Measurements from ENCODE around the gene B4GALT4. TPM values are rescaled to one million over a fixed set of nuclear protein-coding genes. Genes with fewer than 3 reads are reported as not detected.
A peak's percentile ranks its signal among the peaks of the same experiment; 100 is the strongest.

B4GALT4 gene, protein sequence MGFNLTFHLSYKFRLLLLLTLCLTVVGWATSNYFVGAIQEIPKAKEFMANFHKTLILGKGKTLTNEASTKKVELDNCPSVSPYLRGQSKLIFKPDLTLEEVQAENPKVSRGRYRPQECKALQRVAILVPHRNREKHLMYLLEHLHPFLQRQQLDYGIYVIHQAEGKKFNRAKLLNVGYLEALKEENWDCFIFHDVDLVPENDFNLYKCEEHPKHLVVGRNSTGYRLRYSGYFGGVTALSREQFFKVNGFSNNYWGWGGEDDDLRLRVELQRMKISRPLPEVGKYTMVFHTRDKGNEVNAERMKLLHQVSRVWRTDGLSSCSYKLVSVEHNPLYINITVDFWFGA
- 23.4 TPM for polyA plus RNA-seq (2013, experiment 1 of 2)
- 23.4 TPM for polyA plus RNA-seq (2013, experiment 2 of 2)

DNA sequence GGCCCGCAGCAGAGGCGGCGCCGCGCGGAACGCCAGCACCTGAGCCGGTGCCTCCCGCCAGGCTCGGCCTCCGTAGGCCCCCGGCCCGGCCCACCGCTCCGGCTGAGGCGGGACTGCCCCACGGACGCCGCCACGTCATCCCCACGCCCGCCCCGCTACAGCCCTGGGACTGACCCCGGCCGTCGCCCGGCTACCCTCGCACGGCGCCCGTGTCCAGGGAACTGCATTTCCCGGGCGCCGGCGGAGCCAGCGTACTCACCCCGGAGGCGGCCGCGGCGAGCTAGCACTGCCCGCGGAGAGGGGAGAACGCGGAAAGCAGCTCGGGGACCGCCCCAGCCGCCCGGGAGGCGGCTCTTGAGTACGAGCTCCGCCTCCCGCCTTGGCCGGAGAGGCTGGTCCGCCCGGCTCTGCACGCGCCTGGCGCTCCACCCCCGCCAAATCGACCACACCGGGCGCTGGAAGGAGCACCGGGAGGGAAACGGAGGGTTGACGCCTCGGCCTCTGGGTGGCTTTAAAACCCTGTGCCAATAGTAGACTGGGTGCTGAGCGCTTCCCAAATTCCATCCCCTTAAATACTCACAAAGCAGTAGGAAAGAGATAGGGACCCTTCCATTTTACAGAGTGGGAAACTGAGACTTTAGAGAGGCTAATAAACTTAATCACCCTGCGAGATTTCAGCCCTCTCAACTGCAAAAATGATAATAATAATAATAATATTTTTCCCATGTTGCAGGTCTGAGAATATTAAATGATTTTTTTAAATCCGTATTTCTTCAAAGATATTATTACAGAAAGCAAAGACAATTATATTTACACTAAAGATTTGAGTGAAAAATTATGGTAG is at the start of gene B4GALT4:
TSS of gene B4GALT4 (minus strand) at position 288 of the 844 bp plus-strand sequence. CDS start 10,779 bp downstream, outside the sequence.
- Histone ChIP-seq H3K9me3 (replicated peaks in 1 of 2; ENCODE audit: control insufficient read depth in 2 of 2, insufficient read depth in 1 of 2, low read depth in 1 of 2, low read length in 2 of 2) (peaks cover 0 to 3% of the 10 kb centered on the region in 2 donors), H3K27ac (replicated peaks; ENCODE audit: low read length) (peak within 1 kb of the TSS; percentile 86), H2AFZ (ENCODE audit: low read length) (peak within 1 kb of the TSS; percentile 99), H3K23ac (ENCODE audit: low read depth, low read length, poor library complexity) (peak within 1 kb of the TSS; percentile 94), H3K36me3 (replicated peaks in 1 of 2; ENCODE audit: control insufficient read depth in 2 of 2, insufficient read depth in 2 of 2, low read length in 2 of 2) (peaks cover 5 to 11% of the 10 kb centered on the region in 2 donors), H3K18ac (ENCODE audit: low read length) (peak within 1 kb of the TSS; percentile 91), H4K91ac (ENCODE audit: low read depth, low read length, poor library complexity) (no peak within 1 kb of the TSS), H2AK5ac (ENCODE audit: low read depth, low read length) (no peak within 1 kb of the TSS), H2BK5ac (ENCODE audit: low read length) (peak within 1 kb of the TSS; percentile 62), H3K14ac (ENCODE audit: low read length) (no peak within 1 kb of the TSS), H3K79me1 (ENCODE audit: low read depth, low read length) (peaks cover 2% of the 10 kb centered on the region), H3K4me2 (ENCODE audit: insufficient read depth, low read length, poor library complexity, severe bottlenecking) (peak within 1 kb of the TSS; percentile 70), H3K27me3 (ENCODE audit: control insufficient read depth in 3 of 3, insufficient read depth in 3 of 3, low read depth in 1 of 3, low read length in 3 of 3) (peaks cover 0 to 1% (median 0%) of the 10 kb centered on the region in 3 experiments), H4K8ac (ENCODE audit: low read depth, low read length) (no peak within 1 kb of the TSS), H3K9ac (ENCODE audit: low read depth, low read length, poor library complexity) (peak within 1 kb of the TSS; percentile 78), H3K4ac (ENCODE audit: low read length) (no peak within 1 kb of the TSS), H3K4me3 (ENCODE audit: low read length in 2 of 2) (peak within 1 kb of the TSS; percentile 86 to 93), H2BK12ac (ENCODE audit: low read length) (no peak within 1 kb of the TSS), H2BK120ac (ENCODE audit: low read depth, low read length) (no peak within 1 kb of the TSS), H2BK15ac (ENCODE audit: low read length) (peak within 1 kb of the TSS; percentile 3), H3K4me1 (ENCODE audit: control insufficient read depth in 2 of 2, insufficient read depth in 1 of 2, low read depth in 1 of 2, low read length in 2 of 2) (peaks cover 2 to 8% of the 10 kb centered on the region in 2 donors)
- WGBS, 2 donors (ENCODE audit: extremely low coverage in 2 of 2, insufficient read length in 2 of 2, insufficient replicate concordance in 1 of 2): no CpG with 5 or more reads among the region's 70 CpGs
- peak; percentile 83 for DNase-seq (ENCODE audit: low spot score)

DNA sequence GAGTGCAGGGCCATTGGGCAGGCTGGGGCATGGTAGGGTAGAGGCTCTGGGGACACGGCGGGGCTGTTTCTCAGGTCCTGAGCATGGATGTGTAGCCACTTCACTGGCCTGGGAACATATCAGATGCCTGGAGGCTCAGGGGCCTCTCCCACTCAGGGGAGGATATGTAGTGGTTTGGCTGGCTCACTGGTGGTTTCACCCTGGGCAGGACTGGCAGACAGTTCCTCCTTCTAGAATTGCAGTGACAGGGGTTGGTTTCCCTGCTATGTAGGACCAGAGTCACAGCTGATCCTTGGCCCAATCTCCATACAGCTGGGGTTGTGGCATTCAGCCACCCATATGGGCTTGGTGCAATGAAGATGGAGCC is 48.7 kb upstream of the B4GALT4 start:
- Histone ChIP-seq H2AK5ac (ENCODE audit: low read depth, low read length) (peak overlapping the region; percentile 28), H3K9me3 (replicated peaks in 1 of 2; ENCODE audit: control insufficient read depth in 2 of 2, insufficient read depth in 1 of 2, low read depth in 1 of 2, low read length in 2 of 2) (peaks cover 4 to 6% of the 10 kb centered on the region in 2 donors), H4K8ac (ENCODE audit: low read depth, low read length) (no peak overlapping the region), H3K4me1 (ENCODE audit: control insufficient read depth in 2 of 2, insufficient read depth in 1 of 2, low read depth in 1 of 2, low read length in 2 of 2) (peaks cover 2 to 5% of the 10 kb centered on the region in 2 donors), H3K36me3 (replicated peaks in 1 of 2; ENCODE audit: control insufficient read depth in 2 of 2, insufficient read depth in 2 of 2, low read length in 2 of 2) (no peaks in the 10 kb centered on the region), H3K9ac (ENCODE audit: low read depth, low read length, poor library complexity) (no peak overlapping the region), H2BK120ac (ENCODE audit: low read depth, low read length) (no peak overlapping the region), H2BK12ac (ENCODE audit: low read length) (no peak overlapping the region), H3K79me1 (ENCODE audit: low read depth, low read length) (no peaks in the 10 kb centered on the region), H3K4ac (ENCODE audit: low read length) (no peak overlapping the region), H3K23ac (ENCODE audit: low read depth, low read length, poor library complexity) (no peak overlapping the region), H4K91ac (ENCODE audit: low read depth, low read length, poor library complexity) (no peak overlapping the region), H3K27me3 (ENCODE audit: control insufficient read depth in 3 of 3, insufficient read depth in 3 of 3, low read depth in 1 of 3, low read length in 3 of 3) (peaks cover 0 to 28% (median 0%) of the 10 kb centered on the region in 3 experiments), H2AFZ (ENCODE audit: low read length) (no peak overlapping the region), H2BK15ac (ENCODE audit: low read length) (peak overlapping the region; percentile 7), H3K18ac (ENCODE audit: low read length) (no peak overlapping the region), H3K27ac (replicated peaks; ENCODE audit: low read length) (no peak overlapping the region), H2BK5ac (ENCODE audit: low read length) (no peak overlapping the region), H3K14ac (ENCODE audit: low read length) (no peak overlapping the region), H3K4me2 (ENCODE audit: insufficient read depth, low read length, poor library complexity, severe bottlenecking) (no peak overlapping the region), H3K4me3 (ENCODE audit: low read length in 2 of 2) (no peak overlapping the region)
- WGBS, 2 donors (ENCODE audit: extremely low coverage in 2 of 2, insufficient read length in 2 of 2, insufficient replicate concordance in 1 of 2): no CpG with 5 or more reads among the region's 2 CpGs
- DNase-seq (ENCODE audit: low spot score): no peak

DNA sequence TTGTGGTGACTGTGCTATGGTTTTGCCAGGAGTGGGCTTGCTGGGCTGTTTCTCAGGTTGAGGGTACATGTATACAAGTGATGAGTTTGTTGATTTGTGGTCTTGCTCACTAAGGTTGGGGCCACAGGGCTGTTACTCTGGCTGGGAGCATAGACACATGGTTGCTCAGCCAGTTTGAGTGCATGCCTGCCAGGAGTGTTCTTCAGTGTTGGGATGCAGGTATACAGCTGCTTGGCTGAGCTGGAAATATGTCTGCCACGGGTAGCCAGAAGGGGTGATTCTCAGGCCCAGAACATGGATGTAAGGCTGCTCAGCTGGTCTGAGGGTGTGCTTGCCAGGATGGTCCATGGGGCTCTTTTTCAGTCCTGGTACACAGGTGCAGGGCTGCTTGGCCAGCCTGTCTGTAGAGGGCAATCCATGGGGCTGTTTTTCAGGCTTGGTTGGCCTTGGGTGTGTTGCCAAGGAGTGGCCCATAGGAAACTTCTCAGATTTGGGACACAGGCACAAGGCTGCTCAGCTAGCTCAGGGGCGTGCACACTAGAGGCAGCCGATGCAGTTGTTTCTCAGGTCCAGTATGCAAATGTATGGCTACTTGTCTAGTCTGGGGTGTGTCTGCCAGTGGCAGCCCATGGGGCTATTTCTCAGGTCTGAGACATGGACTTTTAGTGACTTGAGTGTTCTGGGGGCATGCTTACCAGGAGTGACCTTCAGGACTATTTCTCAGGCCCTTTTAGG is 48.2 kb upstream of the B4GALT4 start:
- Histone ChIP-seq H2BK15ac (ENCODE audit: low read length) (no peak overlapping the region), H3K4me3 (ENCODE audit: low read length in 2 of 2) (no peak overlapping the region), H4K8ac (ENCODE audit: low read depth, low read length) (no peak overlapping the region), H2BK120ac (ENCODE audit: low read depth, low read length) (no peak overlapping the region), H3K18ac (ENCODE audit: low read length) (no peak overlapping the region), H3K4me2 (ENCODE audit: insufficient read depth, low read length, poor library complexity, severe bottlenecking) (no peak overlapping the region), H2AFZ (ENCODE audit: low read length) (no peak overlapping the region), H3K27me3 (ENCODE audit: control insufficient read depth in 3 of 3, insufficient read depth in 3 of 3, low read depth in 1 of 3, low read length in 3 of 3) (peaks cover 0 to 28% (median 0%) of the 10 kb centered on the region in 3 experiments), H3K9me3 (replicated peaks in 1 of 2; ENCODE audit: control insufficient read depth in 2 of 2, insufficient read depth in 1 of 2, low read depth in 1 of 2, low read length in 2 of 2) (peaks cover 4 to 6% of the 10 kb centered on the region in 2 donors), H2BK12ac (ENCODE audit: low read length) (no peak overlapping the region), H3K79me1 (ENCODE audit: low read depth, low read length) (no peaks in the 10 kb centered on the region), H3K23ac (ENCODE audit: low read depth, low read length, poor library complexity) (no peak overlapping the region), H3K4ac (ENCODE audit: low read length) (no peak overlapping the region), H3K9ac (ENCODE audit: low read depth, low read length, poor library complexity) (no peak overlapping the region), H3K4me1 (ENCODE audit: control insufficient read depth in 2 of 2, insufficient read depth in 1 of 2, low read depth in 1 of 2, low read length in 2 of 2) (peaks cover 2 to 5% of the 10 kb centered on the region in 2 donors), H2BK5ac (ENCODE audit: low read length) (no peak overlapping the region), H3K36me3 (replicated peaks in 1 of 2; ENCODE audit: control insufficient read depth in 2 of 2, insufficient read depth in 2 of 2, low read length in 2 of 2) (no peaks in the 10 kb centered on the region), H3K27ac (replicated peaks; ENCODE audit: low read length) (no peak overlapping the region), H2AK5ac (ENCODE audit: low read depth, low read length) (peak overlapping the region; percentile 35), H3K14ac (ENCODE audit: low read length) (peak overlapping the region; percentile 22), H4K91ac (ENCODE audit: low read depth, low read length, poor library complexity) (no peak overlapping the region)
- WGBS, 2 donors (ENCODE audit: extremely low coverage in 2 of 2, insufficient read length in 2 of 2, insufficient replicate concordance in 1 of 2): no CpG with 5 or more reads among the region's 3 CpGs
- DNase-seq (ENCODE audit: low spot score): no peak

Data from neuronal stem cell (in vitro differentiated cells).